Upper lobe of left lung (tissue), 6 donors: Measurements from ENCODE around the gene NR2F1-AS1. TPM values are rescaled to one million over a fixed set of nuclear protein-coding genes. Genes with fewer than 3 reads are reported as not detected.

Source experiments
- ATAC-seq, 2 donors: fragments of 200-7000 bp; cut with Tn5 transposase; one replicate each; pipeline ENCODE4 v1.9.1; 2022; ENCODE audit warnings: mild to moderate bottlenecking in 2 of 2, moderate library complexity in 2 of 2; ENCODE audit not compliant: low FRiP score in 2 of 2
- DNase-seq, 2 donors: peaks; one replicate each; pipeline ENCODE4 v3.0.0-alpha.2; 2019 to 2020
- H3K27ac ChIP-seq, 4 donors: fragments of 200-600 bp; sonication (generic); one replicate each; pipeline ENCODE4 v1.5.1; 2016 to 2019
- H3K27me3 ChIP-seq, 4 donors: fragments of 200-600 bp; sonication (generic); one replicate each; pipeline ENCODE4 v1.5.1; 2017 to 2019
- H3K36me3 ChIP-seq, 4 donors: fragments of 200-600 bp; sonication (generic); one replicate each; pipeline ENCODE4 v1.5.1; 2016 to 2019
- H3K4me1 ChIP-seq, 4 donors: fragments of 200-600 bp; sonication (generic); one replicate each; pipeline ENCODE4 v1.5.1; 2018 to 2019
- H3K4me3 ChIP-seq, 4 donors: fragments of 200-600 bp; sonication (generic); one replicate each; pipeline ENCODE4 v1.5.1; 2017 to 2019; ENCODE audit warnings: mild to moderate bottlenecking in 2 of 4, moderate library complexity in 1 of 4
- H3K9me3 ChIP-seq, 4 donors: fragments of 200-600 bp; sonication (generic); one replicate each; pipeline ENCODE4 v1.5.1; 2018 to 2019
- EP300 ChIP-seq, 4 donors: sonication (generic); formaldehyde crosslinking; IDR thresholded peaks; one replicate each; pipeline ENCODE4 v1.5.1; 2017; ENCODE audit warnings: antibody characterized with exemption in 4 of 4, control low read depth in 2 of 4
- POLR2A ChIP-seq, 4 donors: fragments of 450-650 bp; IDR thresholded peaks; one replicate each; pipeline ENCODE4 v1.5.1; 2016 to 2017; ENCODE audit warnings: antibody characterized with exemption in 4 of 4, mild to moderate bottlenecking in 2 of 4
- POLR2AphosphoS5 ChIP-seq, 2 donors: sonication (generic); formaldehyde crosslinking; IDR thresholded peaks; one replicate each; pipeline ENCODE4 v1.5.1; 2017; ENCODE audit warnings: antibody characterized with exemption in 2 of 2
- WGBS, 2 donors: methylation state at CpG; one replicate each; pipeline ENCODE4 v1.1.5; 2017 to 2018; 5-methylcytosine and 5-hydroxymethylcytosine counted together
- total RNA-seq, 6 donors: library from RNA; depleted of rRNA in 4 of 6; stranded (reverse); fragments of >200 nt in 4 of 6; gene quantifications; one replicate each; pipeline versions ENCODE4 v1.1.0 to v1.2.1, GENCODE V29; 2016 to 2021
- TF ChIP-seq, protein P1 (sequence below), 6 experiments: fragments of 450-650 bp in 4 of 6; fragments of 200-600 bp in 2 of 6; sonication (generic) in 2 of 6; IDR thresholded peaks; one replicate each; pipeline ENCODE4 v1.5.1; 2016 to 2019; ENCODE audit warnings: antibody characterized with exemption in 6 of 6
- donor health status: DM: no; HTN: no; CAD: no; lungs with moderate emphysema.
- donor health status: DM: no; HTN: yes; CAD: no; lungs with severe emphysema.

Gene NR2F1-AS1
- total RNA-seq: 10 to 100 TPM in 4 of 6 donors, 1 to 10 TPM in 2; 4.4 to 19.9 (median 11.4) TPM

DNA sequence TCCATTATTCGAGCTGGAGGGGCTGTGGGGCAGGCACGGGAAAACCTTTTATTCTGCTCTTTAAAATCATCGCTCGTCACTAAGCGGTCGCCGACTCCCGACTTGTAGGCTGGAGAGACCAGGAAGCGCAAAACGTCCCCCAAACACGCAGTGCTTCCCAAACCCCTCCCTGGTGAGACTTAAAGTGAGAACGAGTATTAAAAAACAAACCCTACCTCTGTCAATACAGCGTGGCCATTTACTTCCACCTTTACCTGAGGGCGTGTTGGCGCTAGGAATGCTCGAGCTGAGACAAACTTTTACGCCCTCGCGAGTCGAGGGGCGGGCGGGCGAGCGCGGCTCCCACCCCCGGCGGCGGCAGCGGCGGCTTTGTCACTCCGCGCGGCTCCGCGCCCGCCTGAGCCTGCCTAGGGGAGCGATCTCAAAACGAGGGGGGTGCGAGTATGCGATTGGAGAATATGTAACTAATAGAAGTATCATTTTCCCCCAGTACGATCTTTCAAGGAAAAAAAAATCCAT lies at the start of gene NR2F1-AS1:
Gene NR2F1-AS1, minus strand, starts transcription at position 293 of the 519 bp plus-strand sequence.
- Histone ChIP-seq H3K4me3 (peak within 1 kb of the TSS; percentile 29 to 70 (median 62)), H3K4me1 (peaks cover 40 to 67% (median 44%) of the 10 kb centered on the region in 4 donors), H3K36me3 (no peaks in the 10 kb centered on the region), H3K27ac (peak within 1 kb of the TSS; percentile 81 to 86 (median 84)), H3K9me3 (no peaks in the 10 kb centered on the region), H3K27me3 (peaks cover 2 to 58% (median 37%) of the 10 kb centered on the region in 4 donors)
- TF ChIP-seq, protein P1, sequence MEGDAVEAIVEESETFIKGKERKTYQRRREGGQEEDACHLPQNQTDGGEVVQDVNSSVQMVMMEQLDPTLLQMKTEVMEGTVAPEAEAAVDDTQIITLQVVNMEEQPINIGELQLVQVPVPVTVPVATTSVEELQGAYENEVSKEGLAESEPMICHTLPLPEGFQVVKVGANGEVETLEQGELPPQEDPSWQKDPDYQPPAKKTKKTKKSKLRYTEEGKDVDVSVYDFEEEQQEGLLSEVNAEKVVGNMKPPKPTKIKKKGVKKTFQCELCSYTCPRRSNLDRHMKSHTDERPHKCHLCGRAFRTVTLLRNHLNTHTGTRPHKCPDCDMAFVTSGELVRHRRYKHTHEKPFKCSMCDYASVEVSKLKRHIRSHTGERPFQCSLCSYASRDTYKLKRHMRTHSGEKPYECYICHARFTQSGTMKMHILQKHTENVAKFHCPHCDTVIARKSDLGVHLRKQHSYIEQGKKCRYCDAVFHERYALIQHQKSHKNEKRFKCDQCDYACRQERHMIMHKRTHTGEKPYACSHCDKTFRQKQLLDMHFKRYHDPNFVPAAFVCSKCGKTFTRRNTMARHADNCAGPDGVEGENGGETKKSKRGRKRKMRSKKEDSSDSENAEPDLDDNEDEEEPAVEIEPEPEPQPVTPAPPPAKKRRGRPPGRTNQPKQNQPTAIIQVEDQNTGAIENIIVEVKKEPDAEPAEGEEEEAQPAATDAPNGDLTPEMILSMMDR (IDR thresholded peaks at IDR 0.05): no peak
- TF ChIP-seq POLR2AphosphoS5 (IDR thresholded peaks at IDR 0.05) (no peak), POLR2A (IDR thresholded peaks at IDR 0.05) (peak in 1 of 4 donors; percentile 14), EP300 (IDR thresholded peaks at IDR 0.05) (no peak)
- ATAC-seq: peak in 1 of 2 donors; percentile 25
- WGBS, 2 donors: 2 to 3% methylated on average over 16 to 41 of the region's 41 CpGs
- DNase-seq: no peak

DNA sequence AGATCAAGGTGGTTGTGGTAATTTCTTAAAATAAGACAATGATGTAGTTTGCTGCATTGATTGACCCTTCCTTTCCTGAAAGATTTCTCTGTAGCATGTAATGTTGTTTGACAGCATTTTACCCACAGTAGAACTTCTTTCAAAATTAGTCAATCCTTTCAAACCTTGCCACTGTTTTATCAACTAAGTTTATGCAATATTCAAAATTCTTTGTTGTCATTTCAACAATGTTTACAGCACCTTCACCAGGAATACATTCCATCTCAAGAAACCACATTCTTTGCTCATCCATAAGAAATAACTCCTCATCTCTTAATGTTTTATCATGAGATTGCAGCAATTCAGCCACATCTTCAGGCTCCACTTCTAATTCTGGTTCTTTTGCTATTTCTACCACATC lies 45.8 kb upstream of the NR2F1-AS1 start:
- Histone ChIP-seq H3K27ac (no peak overlapping the region), H3K36me3 (no peaks in the 10 kb centered on the region), H3K27me3 (no peaks in the 10 kb centered on the region), H3K9me3 (no peaks in the 10 kb centered on the region), H3K4me1 (peaks cover 0 to 6% (median 2%) of the 10 kb centered on the region in 4 donors), H3K4me3 (no peak overlapping the region)
- no peak for DNase-seq
- no peak for ATAC-seq
- no peak for TF ChIP-seq EP300 (IDR thresholded peaks at IDR 0.05)
- TF ChIP-seq, protein P1 (IDR thresholded peaks at IDR 0.05): no peak

DNA sequence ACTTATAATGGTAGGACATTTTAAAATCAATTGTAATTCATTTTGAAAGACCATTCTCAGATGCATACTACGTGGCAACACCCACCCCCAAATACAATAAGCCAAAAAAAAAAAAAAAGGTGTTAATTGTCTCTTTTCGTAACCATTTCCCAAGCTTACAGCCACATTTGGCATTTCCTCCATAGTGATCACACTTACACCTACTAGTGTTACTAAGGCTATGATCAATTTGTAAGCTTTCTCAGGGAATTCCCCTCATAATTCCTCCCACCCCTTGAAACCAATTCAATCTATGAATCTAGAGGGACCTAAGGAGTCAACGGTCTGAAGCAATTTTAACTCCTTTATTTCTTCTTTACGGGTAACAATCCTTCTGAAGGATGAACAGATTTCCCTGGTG lies 42.1 kb upstream of the NR2F1-AS1 start:
- no peak for DNase-seq
- no peaks in the 10 kb centered on the region for H3K27me3 ChIP-seq
- H3K4me3 ChIP-seq: no peak overlapping the region
- H3K4me1 ChIP-seq: peaks cover 5 to 25% (median 6%) of the 10 kb centered on the region in 4 donors
- no peaks in the 10 kb centered on the region for H3K36me3 ChIP-seq
- WGBS, 2 donors: 67 to 74% methylated on average over 4 of the region's 4 CpGs
- H3K9me3 ChIP-seq: no peaks in the 10 kb centered on the region
- H3K27ac ChIP-seq: no peak overlapping the region
- no peak for TF ChIP-seq POLR2AphosphoS5 (IDR thresholded peaks at IDR 0.05)
- TF ChIP-seq, protein P1 (IDR thresholded peaks at IDR 0.05): no peak
- ATAC-seq: no peak

DNA sequence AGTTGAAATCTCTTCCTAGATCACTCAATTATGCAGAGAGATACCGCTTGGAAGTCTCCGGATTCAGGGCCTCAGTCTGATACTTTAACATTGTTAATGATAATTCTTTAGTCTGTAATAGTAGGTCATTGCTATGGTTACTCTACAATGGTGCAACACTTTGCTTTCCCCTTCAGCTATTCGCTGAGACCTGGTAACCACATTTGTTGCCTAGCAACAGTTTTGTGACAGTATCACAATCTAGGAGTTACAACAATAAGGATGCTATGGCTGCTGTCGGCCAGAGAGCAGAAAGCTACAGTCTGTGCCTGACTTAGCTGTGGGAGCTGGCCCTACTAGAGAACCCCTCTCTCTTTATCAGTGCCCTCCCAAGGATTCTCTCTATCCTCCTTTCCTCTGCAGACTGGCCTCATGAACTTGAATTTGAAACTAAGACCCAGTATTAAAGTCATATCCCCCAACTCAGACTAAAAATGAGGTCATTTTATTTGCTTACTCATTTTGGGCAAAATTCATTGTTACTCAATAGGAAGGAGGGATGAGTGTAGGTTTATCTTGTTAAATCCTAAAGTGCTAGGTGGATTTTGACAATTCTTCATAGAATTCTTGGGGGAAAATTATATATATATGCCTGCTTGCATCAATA lies 41.3 kb upstream of the NR2F1-AS1 start:
- Histone ChIP-seq H3K27me3 (no peaks in the 10 kb centered on the region), H3K4me3 (peak overlapping the region in 1 of 4 donors; percentile 72), H3K9me3 (no peaks in the 10 kb centered on the region), H3K36me3 (no peaks in the 10 kb centered on the region), H3K27ac (peak overlapping the region; percentile 3 to 81 (median 77)), H3K4me1 (peaks cover 5 to 25% (median 6%) of the 10 kb centered on the region in 4 donors)
- ATAC-seq (peak; percentile 48 to 61), DNase-seq (no peak)
- no peak for TF ChIP-seq POLR2A (IDR thresholded peaks at IDR 0.05)
- 68% methylated on average over 4 of the region's 4 CpGs for WGBS, 2 donors

DNA sequence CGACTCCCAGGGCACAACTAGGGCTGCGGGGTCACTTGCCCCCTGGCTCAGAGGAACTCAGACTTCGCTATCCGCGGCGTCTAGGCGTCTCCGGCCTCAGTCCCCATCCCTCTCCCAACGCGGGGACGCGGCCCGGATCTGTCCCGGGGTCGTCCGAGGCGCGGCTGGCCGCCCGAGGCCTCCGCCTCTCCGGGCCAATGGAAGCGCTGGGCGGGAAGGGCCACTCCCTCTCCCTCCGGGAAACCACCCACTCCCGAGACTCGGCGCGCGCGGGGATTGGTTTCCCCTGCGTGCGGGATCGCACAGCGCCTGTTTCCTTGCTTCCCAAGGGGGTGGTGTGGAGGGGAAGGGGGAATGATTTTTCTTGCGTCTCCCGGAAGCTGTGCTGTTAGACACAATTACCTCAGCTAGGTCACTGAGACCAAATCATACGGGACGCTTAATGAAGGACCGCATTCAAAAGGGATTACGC lies 40.3 kb upstream of the NR2F1-AS1 start:
- DNase-seq: peak in 1 of 2 donors; percentile 73
- WGBS, 2 donors: 3% methylated on average over 22 to 31 of the region's 41 CpGs
- H3K27ac ChIP-seq: peak overlapping the region; percentile 76 to 81 (median 77)

More for the DNA sequence above, 40.3 kb upstream of the NR2F1-AS1 start:
- Histone ChIP-seq H3K4me3 (peak overlapping the region; percentile 25 to 72 (median 60)), H3K9me3 (no peaks in the 10 kb centered on the region), H3K4me1 (peaks cover 5 to 25% (median 6%) of the 10 kb centered on the region in 4 donors), H3K27me3 (no peaks in the 10 kb centered on the region), H3K36me3 (no peaks in the 10 kb centered on the region)
- ATAC-seq: peak; percentile 89 to 91
- peak; percentile 46 to 66 for TF ChIP-seq POLR2AphosphoS5 (IDR thresholded peaks at IDR 0.05)
- TF ChIP-seq EP300 (IDR thresholded peaks at IDR 0.05): no peak
- peak in 1 of 4 donors; percentile 32 for TF ChIP-seq POLR2A (IDR thresholded peaks at IDR 0.05)
